ENCODE data around the gene VASP. TPM values are rescaled to one million over a fixed set of nuclear protein-coding genes. Genes with fewer than 3 reads are reported as not detected.

VASP gene
- total and polyA plus RNA-seq, 2 of the 13 experiments (the other 11 are each of a cell fraction or from before 2014, with no cell fraction given): 41.8 to 67.1 TPM

DNA sequence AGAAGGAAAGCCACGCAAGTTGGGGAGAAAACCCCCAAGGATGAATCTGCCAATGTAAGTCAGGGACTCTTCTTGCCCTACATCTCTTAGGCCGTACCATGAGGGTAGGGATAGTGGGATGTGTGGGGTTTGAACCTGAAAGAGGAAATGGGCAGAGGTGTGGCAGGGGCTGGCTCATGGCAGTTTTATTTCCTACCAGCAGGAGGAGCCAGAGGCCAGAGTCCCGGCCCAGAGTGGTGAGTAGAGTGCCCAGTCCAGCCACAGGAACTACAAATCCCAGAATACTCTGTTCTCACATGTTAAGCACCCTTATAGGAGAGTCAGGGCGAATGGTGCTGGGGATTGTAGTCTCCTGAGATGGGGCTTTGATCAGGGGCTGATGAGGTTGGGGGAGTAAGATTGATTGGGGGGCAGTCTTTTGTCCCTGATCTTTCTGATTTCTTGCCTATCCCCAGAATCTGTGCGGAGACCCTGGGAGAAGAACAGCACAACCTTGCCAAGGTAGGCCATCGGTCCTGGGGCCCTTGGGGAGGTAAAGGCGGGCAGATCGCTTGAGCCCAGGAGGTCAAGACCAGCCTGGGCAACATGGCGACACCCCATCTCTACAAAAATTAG is 16.5 kb downstream of the VASP start (continued):
- TF ChIP-seq PATZ1 (CRISPR knock-in tag; IDR thresholded peaks at IDR 0.05) (0 out of 2 replicates have a peak, but pooled peaks have one; percentile 15), ZNF205 (CRISPR knock-in tag; IDR thresholded peaks at IDR 0.05) (no peak), PRDM10 (CRISPR knock-in tag; IDR thresholded peaks at IDR 0.05; ENCODE audit: low read depth) (0 out of 2 replicates have a peak, but pooled peaks have one; percentile 8), NBN (conservative IDR thresholded peaks at IDR 0.05) (no peak), ZNF678 (CRISPR knock-in tag; IDR thresholded peaks at IDR 0.05) (no peak), ZNF580 (CRISPR knock-in tag; IDR thresholded peaks at IDR 0.05; ENCODE audit: borderline replicate concordance, low read depth) (peak; percentile 65; the same call in 1 of the 2 replicates), NFYC (CRISPR knock-in tag; IDR thresholded peaks at IDR 0.05) (0 out of 2 replicates have a peak, but pooled peaks have one; percentile 30), ZBTB4 (CRISPR knock-in tag; IDR thresholded peaks at IDR 0.05; ENCODE audit: borderline replicate concordance) (no peak), ISL2 (CRISPR knock-in tag; IDR thresholded peaks at IDR 0.05) (peak; percentile 21; the same call in 1 of the 2 replicates), THAP11 (CRISPR knock-in tag; IDR thresholded peaks at IDR 0.05) (peak; percentile 97), ZNF138 (CRISPR knock-in tag; IDR thresholded peaks at IDR 0.05; ENCODE audit: low read depth) (no peak), ZBTB21 (CRISPR knock-in tag; IDR thresholded peaks at IDR 0.05) (no peak)
- TF ChIP-seq, protein P1, sequence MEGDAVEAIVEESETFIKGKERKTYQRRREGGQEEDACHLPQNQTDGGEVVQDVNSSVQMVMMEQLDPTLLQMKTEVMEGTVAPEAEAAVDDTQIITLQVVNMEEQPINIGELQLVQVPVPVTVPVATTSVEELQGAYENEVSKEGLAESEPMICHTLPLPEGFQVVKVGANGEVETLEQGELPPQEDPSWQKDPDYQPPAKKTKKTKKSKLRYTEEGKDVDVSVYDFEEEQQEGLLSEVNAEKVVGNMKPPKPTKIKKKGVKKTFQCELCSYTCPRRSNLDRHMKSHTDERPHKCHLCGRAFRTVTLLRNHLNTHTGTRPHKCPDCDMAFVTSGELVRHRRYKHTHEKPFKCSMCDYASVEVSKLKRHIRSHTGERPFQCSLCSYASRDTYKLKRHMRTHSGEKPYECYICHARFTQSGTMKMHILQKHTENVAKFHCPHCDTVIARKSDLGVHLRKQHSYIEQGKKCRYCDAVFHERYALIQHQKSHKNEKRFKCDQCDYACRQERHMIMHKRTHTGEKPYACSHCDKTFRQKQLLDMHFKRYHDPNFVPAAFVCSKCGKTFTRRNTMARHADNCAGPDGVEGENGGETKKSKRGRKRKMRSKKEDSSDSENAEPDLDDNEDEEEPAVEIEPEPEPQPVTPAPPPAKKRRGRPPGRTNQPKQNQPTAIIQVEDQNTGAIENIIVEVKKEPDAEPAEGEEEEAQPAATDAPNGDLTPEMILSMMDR (CRISPR knock-in tag; IDR thresholded peaks at IDR 0.05): peak; percentile 92
- TF ChIP-seq, protein P2, sequence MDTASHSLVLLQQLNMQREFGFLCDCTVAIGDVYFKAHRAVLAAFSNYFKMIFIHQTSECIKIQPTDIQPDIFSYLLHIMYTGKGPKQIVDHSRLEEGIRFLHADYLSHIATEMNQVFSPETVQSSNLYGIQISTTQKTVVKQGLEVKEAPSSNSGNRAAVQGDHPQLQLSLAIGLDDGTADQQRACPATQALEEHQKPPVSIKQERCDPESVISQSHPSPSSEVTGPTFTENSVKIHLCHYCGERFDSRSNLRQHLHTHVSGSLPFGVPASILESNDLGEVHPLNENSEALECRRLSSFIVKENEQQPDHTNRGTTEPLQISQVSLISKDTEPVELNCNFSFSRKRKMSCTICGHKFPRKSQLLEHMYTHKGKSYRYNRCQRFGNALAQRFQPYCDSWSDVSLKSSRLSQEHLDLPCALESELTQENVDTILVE (CRISPR knock-in tag; IDR thresholded peaks at IDR 0.05): peak; percentile 29; the same call in 1 of the 2 replicates
- TF ChIP-seq, protein P3, sequence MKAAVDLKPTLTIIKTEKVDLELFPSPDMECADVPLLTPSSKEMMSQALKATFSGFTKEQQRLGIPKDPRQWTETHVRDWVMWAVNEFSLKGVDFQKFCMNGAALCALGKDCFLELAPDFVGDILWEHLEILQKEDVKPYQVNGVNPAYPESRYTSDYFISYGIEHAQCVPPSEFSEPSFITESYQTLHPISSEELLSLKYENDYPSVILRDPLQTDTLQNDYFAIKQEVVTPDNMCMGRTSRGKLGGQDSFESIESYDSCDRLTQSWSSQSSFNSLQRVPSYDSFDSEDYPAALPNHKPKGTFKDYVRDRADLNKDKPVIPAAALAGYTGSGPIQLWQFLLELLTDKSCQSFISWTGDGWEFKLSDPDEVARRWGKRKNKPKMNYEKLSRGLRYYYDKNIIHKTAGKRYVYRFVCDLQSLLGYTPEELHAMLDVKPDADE (CRISPR knock-in tag; IDR thresholded peaks at IDR 0.05): no peak
